ENCODE results near the gene ZNF296. TPM values are rescaled to one million over a fixed set of nuclear protein-coding genes. Genes with fewer than 3 reads are reported as not detected.

The ZNF296 gene
- total RNA-seq, 2 experiments from 2014 or later: 2.0 to 2.4 TPM

- Histone ChIP-seq H3K4me1 (ENCODE audit: insufficient read depth, low read length) (peaks cover 20% of the 10 kb centered on the region), H3K27me3 (ENCODE audit: control insufficient read depth in 1 of 2, insufficient read depth in 2 of 2, low read length in 2 of 2) (no peaks in the 10 kb centered on the region), H3K9me3 (ENCODE audit: control insufficient read depth in 1 of 2, insufficient read depth in 1 of 2, low read length in 2 of 2) (no peaks in the 10 kb centered on the region), H3K4me3 (ENCODE audit: low read length) (no peak overlapping the region), H3K27ac (ENCODE audit: low read depth in 1 of 2, low read length in 2 of 2) (no peak overlapping the region), H3K36me3 (ENCODE audit: insufficient read depth, low read length) (peaks cover 52% of the 10 kb centered on the region)
- ChIA-PET POLR2A (no interaction called here), CTCF (interaction anchor here (3.0 kb wide), 1 partner anchor 10 kb away, joined by 12 read pairs; no protein-coding TSS in a partner anchor)
- intact Hi-C loops (cut with DNase I, micrococcal nuclease): no loop called here
- Mint-ChIP-seq H3K27ac (peak overlapping the region; percentile 22), H3K36me3 (ENCODE audit: low read depth) (peaks cover 80% of the 10 kb centered on the region), H3K4me3 (no peak overlapping the region), H3K4me1 (ENCODE audit: low read depth) (peaks cover 38% of the 10 kb centered on the region), H3K9me3 (no peaks in the 10 kb centered on the region), H3K27me3 (no peaks in the 10 kb centered on the region)
- DNase-seq (no peak), ATAC-seq (ENCODE audit: poor library complexity) (no peak)
- TF ChIP-seq, protein P1, sequence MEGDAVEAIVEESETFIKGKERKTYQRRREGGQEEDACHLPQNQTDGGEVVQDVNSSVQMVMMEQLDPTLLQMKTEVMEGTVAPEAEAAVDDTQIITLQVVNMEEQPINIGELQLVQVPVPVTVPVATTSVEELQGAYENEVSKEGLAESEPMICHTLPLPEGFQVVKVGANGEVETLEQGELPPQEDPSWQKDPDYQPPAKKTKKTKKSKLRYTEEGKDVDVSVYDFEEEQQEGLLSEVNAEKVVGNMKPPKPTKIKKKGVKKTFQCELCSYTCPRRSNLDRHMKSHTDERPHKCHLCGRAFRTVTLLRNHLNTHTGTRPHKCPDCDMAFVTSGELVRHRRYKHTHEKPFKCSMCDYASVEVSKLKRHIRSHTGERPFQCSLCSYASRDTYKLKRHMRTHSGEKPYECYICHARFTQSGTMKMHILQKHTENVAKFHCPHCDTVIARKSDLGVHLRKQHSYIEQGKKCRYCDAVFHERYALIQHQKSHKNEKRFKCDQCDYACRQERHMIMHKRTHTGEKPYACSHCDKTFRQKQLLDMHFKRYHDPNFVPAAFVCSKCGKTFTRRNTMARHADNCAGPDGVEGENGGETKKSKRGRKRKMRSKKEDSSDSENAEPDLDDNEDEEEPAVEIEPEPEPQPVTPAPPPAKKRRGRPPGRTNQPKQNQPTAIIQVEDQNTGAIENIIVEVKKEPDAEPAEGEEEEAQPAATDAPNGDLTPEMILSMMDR (IDR thresholded peaks at IDR 0.05): no peak
Measured at GRCh38 chr19:45049073-45049736, 27.1 kb downstream of the ZNF296 start.

- CTCF ChIA-PET: interaction anchor here (1.2 kb wide), 1 partner anchor 12 kb away, joined by 3 read pairs; no protein-coding TSS in a partner anchor
- TF ChIP-seq, protein P1 (IDR thresholded peaks at IDR 0.05): no peak
- intact Hi-C loops (cut with DNase I, micrococcal nuclease): no loop called here
- DNase-seq (peak in 1 of 14 experiments; percentile 15), ATAC-seq (ENCODE audit: poor library complexity) (peak; percentile 77)
- peaks cover 50% of the 10 kb centered on the region for H3K36me3 ChIP-seq (ENCODE audit: insufficient read depth, low read length)
- Mint-ChIP-seq H3K4me3 (no peak overlapping the region), H3K27ac (peak overlapping the region; percentile 35), H3K36me3 (ENCODE audit: low read depth) (peaks cover 77% of the 10 kb centered on the region), H3K27me3 (no peaks in the 10 kb centered on the region), H3K4me1 (ENCODE audit: low read depth) (peaks cover 38% of the 10 kb centered on the region), H3K9me3 (no peaks in the 10 kb centered on the region)
- H3K9me3 ChIP-seq (ENCODE audit: control insufficient read depth in 1 of 2, insufficient read depth in 1 of 2, low read length in 2 of 2): no peaks in the 10 kb centered on the region
- H3K4me3 ChIP-seq (ENCODE audit: low read length): no peak overlapping the region
- peaks cover 23% of the 10 kb centered on the region for H3K4me1 ChIP-seq (ENCODE audit: insufficient read depth, low read length)
- POLR2A ChIA-PET: no interaction called here
- H3K27ac ChIP-seq (ENCODE audit: low read depth in 1 of 2, low read length in 2 of 2): no peak overlapping the region
- H3K27me3 ChIP-seq (ENCODE audit: control insufficient read depth in 1 of 2, insufficient read depth in 2 of 2, low read length in 2 of 2): no peaks in the 10 kb centered on the region
Measured at GRCh38 chr19:45047188-45047797, 29.0 kb downstream of the ZNF296 start.

DNA sequence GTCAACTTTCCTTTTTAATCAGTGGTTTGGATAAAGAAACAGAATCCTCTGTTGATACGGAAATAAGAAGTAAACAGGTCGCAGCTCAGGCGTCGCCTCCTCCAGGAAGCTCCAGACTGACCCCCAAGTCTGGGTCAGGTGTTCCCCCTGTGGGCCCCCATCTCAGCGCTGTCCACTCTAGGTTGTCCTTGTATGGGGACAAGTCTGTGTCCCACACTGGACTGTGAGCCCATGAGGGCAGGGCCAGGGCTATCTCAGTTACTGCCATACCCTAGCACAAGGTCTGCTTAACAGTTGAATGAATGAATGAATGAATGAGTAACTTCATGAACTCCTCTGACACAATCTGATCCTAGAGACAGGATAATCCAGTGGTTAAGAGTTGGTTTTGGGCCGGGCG, 29.9 kb downstream of the ZNF296 start:
- no peaks in the 10 kb centered on the region for H3K27me3 Mint-ChIP-seq
- no peak overlapping the region for H3K27ac ChIP-seq (ENCODE audit: low read depth in 1 of 2, low read length in 2 of 2)
- no peak overlapping the region for H3K4me3 Mint-ChIP-seq

More for the DNA sequence above, 29.9 kb downstream of the ZNF296 start:
- H3K36me3 ChIP-seq (ENCODE audit: insufficient read depth, low read length): peaks cover 55% of the 10 kb centered on the region
- no peaks in the 10 kb centered on the region for H3K27me3 ChIP-seq (ENCODE audit: control insufficient read depth in 1 of 2, insufficient read depth in 2 of 2, low read length in 2 of 2)
- H3K9me3 ChIP-seq (ENCODE audit: control insufficient read depth in 1 of 2, insufficient read depth in 1 of 2, low read length in 2 of 2): no peaks in the 10 kb centered on the region
- no peak for DNase-seq
- Mint-ChIP-seq H3K4me1 (ENCODE audit: low read depth) (peaks cover 46% of the 10 kb centered on the region), H3K9me3 (no peaks in the 10 kb centered on the region), H3K36me3 (ENCODE audit: low read depth) (peaks cover 78% of the 10 kb centered on the region), H3K27ac (no peak overlapping the region)
- H3K4me3 ChIP-seq (ENCODE audit: low read length): no peak overlapping the region
- CTCF ChIA-PET: interaction anchor here (2.3 kb wide), 1 partner anchor 13 kb away, joined by 8 read pairs; no protein-coding TSS in a partner anchor
- no peak for ATAC-seq (ENCODE audit: poor library complexity)
- POLR2A ChIA-PET: no interaction called here
- peaks cover 31% of the 10 kb centered on the region for H3K4me1 ChIP-seq (ENCODE audit: insufficient read depth, low read length)
- intact Hi-C loops (cut with DNase I, micrococcal nuclease): no loop called here
- TF ChIP-seq, protein P1 (IDR thresholded peaks at IDR 0.05): no peak
